PC-9 (cell line): ENCODE results near the gene MAP3K2. TPM values are rescaled to one million over a fixed set of nuclear protein-coding genes. Genes with fewer than 3 reads are reported as not detected.

Experiments
- BruUV-seq: library from RNA; stranded (reverse); fragments of 400-500 nt; replicated peaks from 2 replicates; lab custom pipeline; 2021; lab: Mats Ljungman, UMichigan
- CTCF ChIA-PET: fragments of 300-600 bp; sonication (Branson Sonifier 250); formaldehyde crosslinking; loops from one replicate; lab custom pipeline; 2022; ENCODE audit warnings: antibody characterized with exemption; lab: Charles Lee
- POLR2A ChIA-PET: fragments of 300-600 bp; sonication (Branson Sonifier 250); formaldehyde crosslinking; loops from one replicate; lab custom pipeline; 2022; ENCODE audit warnings: antibody characterized with exemption; ENCODE audit not compliant: unreplicated experiment; lab: Charles Lee
- DNase-seq, 2 experiments: peaks; one replicate each; pipeline versions ENCODE4 v3.0.0 to v3.0.0-alpha.2; 2015 to 2022; ENCODE audit warnings: mixed read lengths in 1 of 2
- H2AFZ ChIP-seq: fragments of 200-600 bp; sonication (generic); 2 replicates; pipeline ENCODE4 v1.8.1; 2017; ENCODE audit warnings: antibody characterized with exemption
- H3F3A ChIP-seq: fragments of 200-600 bp; sonication (generic); 2 replicates; pipeline ENCODE4 v1.8.1; 2017; ENCODE audit warnings: antibody characterized with exemption, mild to moderate bottlenecking, low read depth; ENCODE audit not compliant: insufficient read depth
- H3K27ac ChIP-seq: fragments of 200-600 bp; sonication (generic); 2 replicates; pipeline ENCODE4 v1.6.1; 2016; ENCODE audit warnings: mixed run types
- H3K27me3 ChIP-seq: fragments of 200-600 bp; sonication (generic); 2 replicates; pipeline ENCODE4 v1.6.1; 2016; ENCODE audit warnings: low read depth, mixed run types; ENCODE audit not compliant: insufficient read depth
- H3K36me3 ChIP-seq: fragments of 200-600 bp; sonication (generic); 2 replicates; pipeline ENCODE4 v1.6.1; 2016; ENCODE audit warnings: low read depth, mixed run types
- H3K4me1 ChIP-seq: fragments of 200-600 bp; sonication (generic); replicated peaks from 2 replicates; pipeline ENCODE4 v1.6.1; 2016; ENCODE audit warnings: mixed run types; ENCODE audit not compliant: insufficient read depth
- H3K4me2 ChIP-seq: fragments of 200-600 bp; sonication (generic); 2 replicates; pipeline ENCODE4 v1.6.1; 2017; ENCODE audit warnings: mixed run types
- H3K4me3 ChIP-seq: fragments of 200-600 bp; sonication (generic); 2 replicates; pipeline ENCODE4 v1.6.1; 2016; ENCODE audit warnings: mixed run types
- H3K79me2 ChIP-seq: fragments of 200-600 bp; sonication (generic); 2 replicates; pipeline ENCODE4 v1.6.1; 2017; ENCODE audit warnings: low read depth, mixed run types
- H3K9me2 ChIP-seq: fragments of 200-600 bp; sonication (generic); 2 replicates; pipeline ENCODE4 v1.8.1; 2017; ENCODE audit warnings: mild to moderate bottlenecking; ENCODE audit not compliant: insufficient read depth
- H3K9me3 ChIP-seq: fragments of 200-600 bp; sonication (generic); 2 replicates; pipeline ENCODE4 v1.8.1; 2016; ENCODE audit warnings: low read depth; ENCODE audit not compliant: insufficient read depth
- H4K20me1 ChIP-seq: fragments of 200-600 bp; sonication (generic); 2 replicates; pipeline ENCODE4 v1.8.1; 2017; ENCODE audit not compliant: insufficient read depth
- CTCF ChIP-seq: fragments of 200-600 bp; sonication (generic); conservative IDR thresholded peaks from 2 replicates; pipeline ENCODE4 v1.6.1; 2017; ENCODE audit warnings: mixed run types, antibody characterized with exemption, mild to moderate bottlenecking, moderate library complexity
- EZH2 ChIP-seq: fragments of 200-600 bp; sonication (generic); IDR thresholded peaks from 2 replicates; pipeline ENCODE4 v1.8.0; 2017; ENCODE audit warnings: antibody characterized with exemption, low read depth
- intact Hi-C: fragments of 100-400 bp; cut with micrococcal nuclease; formaldehyde crosslinking; loops from one replicate; pipeline ENCODE4 v1.10.0; 2022; ENCODE audit not compliant: unreplicated experiment
- total RNA-seq: library from RNA; stranded (reverse); gene quantifications from 2 replicates; pipeline ENCODE4 v1.2.3, GENCODE V29; 2021

The MAP3K2 gene
- total RNA-seq, 1 experiment from 2014 or later: 81.2 TPM

DNA sequence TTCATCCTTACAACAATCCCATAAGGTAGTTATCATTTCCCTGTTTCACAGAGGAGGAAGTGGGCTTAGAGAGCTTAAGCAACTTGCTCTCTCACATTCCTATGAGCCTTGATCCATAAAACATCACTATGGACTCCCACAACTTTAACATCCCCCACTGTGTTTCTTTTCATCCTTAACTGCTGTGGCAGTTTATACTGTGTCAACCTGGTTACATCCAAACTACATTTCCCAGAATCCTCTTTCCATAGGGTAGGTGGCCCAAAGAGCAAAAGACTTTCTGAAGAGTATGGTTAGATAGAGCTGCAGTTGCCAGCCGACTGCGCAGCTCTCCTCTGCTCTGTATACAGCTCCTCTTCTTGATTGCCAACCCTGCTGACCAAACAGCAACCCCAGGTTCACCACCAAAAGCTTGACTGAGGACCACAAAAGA lies 22.5 kb downstream of the MAP3K2 start:
- H3F3A ChIP-seq: peaks cover 10% of the 10 kb centered on the region; the same call in 1 of the 2 replicates
- H3K27ac ChIP-seq: no peak overlapping the region
- DNase-seq: peak in 1 of 2 experiments; percentile 52
- no peaks in the 10 kb centered on the region for H3K4me1 ChIP-seq
- H3K79me2 ChIP-seq: peaks cover 88% of the 10 kb centered on the region
- ChIA-PET POLR2A (no interaction called here), CTCF (interaction anchor here (0.6 kb wide), 1 partner anchor 59 kb away, joined by 8 read pairs; no protein-coding TSS in a partner anchor)
- H3K9me3 ChIP-seq: no peaks in the 10 kb centered on the region
- H4K20me1 ChIP-seq: peaks cover 69% of the 10 kb centered on the region
- no peaks in the 10 kb centered on the region for H3K9me2 ChIP-seq
- no peaks in the 10 kb centered on the region for H3K36me3 ChIP-seq
- no peak overlapping the region for H3K4me2 ChIP-seq
- no TSS peak for BruUV-seq
- H2AFZ ChIP-seq: no peak overlapping the region
- TF ChIP-seq CTCF (no peak), EZH2 (no peak)
- no peak overlapping the region for H3K4me3 ChIP-seq
- no peaks in the 10 kb centered on the region for H3K27me3 ChIP-seq
- intact Hi-C loops: no loop called here

GRCh38 chr2:127362971-127363370 lies 24.8 kb downstream of the MAP3K2 start:
- Histone ChIP-seq H2AFZ (no peak overlapping the region), H3K4me2 (no peak overlapping the region), H3K36me3 (no peaks in the 10 kb centered on the region), H3K79me2 (peaks cover 95% of the 10 kb centered on the region), H3K27me3 (no peaks in the 10 kb centered on the region), H3K4me3 (no peak overlapping the region), H4K20me1 (peaks cover 78% of the 10 kb centered on the region), H3K9me2 (no peaks in the 10 kb centered on the region), H3F3A (peaks cover 10% of the 10 kb centered on the region; the same call in 1 of the 2 replicates), H3K9me3 (no peaks in the 10 kb centered on the region), H3K27ac (no peak overlapping the region), H3K4me1 (no peaks in the 10 kb centered on the region)
- ChIA-PET CTCF (interaction anchor here (1.0 kb wide), 1 partner anchor 39 kb away, joined by 3 read pairs; no protein-coding TSS in a partner anchor), POLR2A (no interaction called here)
- intact Hi-C loops: no loop called here
- TF ChIP-seq CTCF: no peak
- TF ChIP-seq EZH2: no peak
- DNase-seq: no peak
- no TSS peak for BruUV-seq

GRCh38 chr2:127361929-127362885 lies 25.6 kb downstream of the MAP3K2 start:
- intact Hi-C loops: no loop called here
- H3K9me2 ChIP-seq: no peaks in the 10 kb centered on the region
- H3K27ac ChIP-seq: no peak overlapping the region
- H3K4me2 ChIP-seq: no peak overlapping the region
- peaks cover 95% of the 10 kb centered on the region for H3K79me2 ChIP-seq
- TF ChIP-seq EZH2 (no peak), CTCF (no peak)
- H4K20me1 ChIP-seq: peaks cover 74% of the 10 kb centered on the region
- DNase-seq: no peak
- no peak overlapping the region for H3K4me3 ChIP-seq
- H3F3A ChIP-seq: peaks cover 10% of the 10 kb centered on the region; the same call in 1 of the 2 replicates
- ChIA-PET POLR2A (no interaction called here), CTCF (no interaction called here)
- no peak overlapping the region for H2AFZ ChIP-seq
- H3K9me3 ChIP-seq: no peaks in the 10 kb centered on the region
- no TSS peak for BruUV-seq
- H3K27me3 ChIP-seq: no peaks in the 10 kb centered on the region
- H3K4me1 ChIP-seq: no peaks in the 10 kb centered on the region
- no peaks in the 10 kb centered on the region for H3K36me3 ChIP-seq
